Lower leg skin (tissue), 4 donors: ENCODE results near the gene POLN. TPM values are rescaled to one million over a fixed set of nuclear protein-coding genes. Genes with fewer than 3 reads are reported as not detected.

ENCODE experiments used
- DNase-seq, 2 donors: peaks; one replicate each; pipeline ENCODE4 v3.0.0-alpha.2; 2019; ENCODE audit warnings: low spot score in 2 of 2
- H3K4me3 ChIP-seq: fragments of 200-600 bp; sonication (generic); 2 replicates; pipeline ENCODE4 v1.5.1; 2017; ENCODE audit warnings: mild to moderate bottlenecking, low read depth; ENCODE audit not compliant: poor library complexity, severe bottlenecking
- CTCF ChIP-seq, 3 donors: fragments of 450-650 bp; IDR thresholded peaks; one replicate each; pipeline ENCODE4 v1.5.1; 2016; ENCODE audit warnings: antibody characterized with exemption in 3 of 3, mild to moderate bottlenecking in 3 of 3, moderate library complexity in 2 of 3
- POLR2A ChIP-seq, 2 donors: fragments of 450-650 bp; IDR thresholded peaks; one replicate each; pipeline ENCODE4 v1.6.1; 2016 to 2017; ENCODE audit warnings: antibody characterized with exemption in 2 of 2, mild to moderate bottlenecking in 1 of 2, moderate library complexity in 1 of 2
- WGBS, 2 donors: methylation state at CpG; one replicate each; pipeline ENCODE4 v1.1.5; 2018; 5-methylcytosine and 5-hydroxymethylcytosine counted together
- intact Hi-C: fragments of 100-400 bp; cut with DNase I; formaldehyde crosslinking; loops from one replicate; pipeline ENCODE4 v1.15.0; 2023; ENCODE audit warnings: low total_unique reads
- total RNA-seq, 4 donors: library from RNA; depleted of rRNA; stranded (reverse); fragments of >200 nt; gene quantifications; one replicate each; pipeline ENCODE4 v1.1.0, GENCODE V29; 2016

POLN gene
- total RNA-seq, 4 donors from 2014 or later: 0.30 to 3.3 (median 0.89) TPM

DNA sequence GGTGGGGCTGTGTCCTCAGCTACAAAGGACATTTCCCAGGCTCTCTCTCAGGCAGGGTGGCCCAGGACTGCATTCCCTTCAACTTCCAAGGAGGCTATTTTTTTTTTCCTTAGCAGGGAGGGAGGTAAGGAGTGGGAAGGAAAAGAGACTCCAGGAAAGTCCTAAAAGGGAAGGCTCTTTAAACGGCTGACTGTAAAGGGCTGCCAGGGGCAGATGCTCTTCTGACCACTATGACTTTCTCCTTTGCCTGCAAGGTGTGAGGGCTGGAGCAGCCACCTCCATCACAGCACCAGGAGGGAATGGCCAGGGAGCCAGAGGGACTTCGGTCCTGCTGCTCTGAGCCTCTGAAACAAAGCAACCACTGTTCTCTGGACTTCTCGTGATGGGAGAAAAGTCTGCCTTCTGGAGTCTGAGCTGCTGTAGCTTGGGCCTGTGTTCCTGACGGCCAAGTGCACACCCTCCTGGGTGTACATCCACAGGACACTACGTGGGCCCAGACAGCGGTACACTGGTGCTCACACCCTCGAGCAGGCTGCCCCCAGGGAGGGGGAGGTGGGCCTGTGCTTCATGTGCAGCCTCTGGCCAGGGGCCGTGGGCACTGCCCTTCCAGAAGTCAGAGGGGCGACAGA lies 164.9 kb downstream of the POLN start:
- no peak overlapping the region for H3K4me3 ChIP-seq
- WGBS, 2 donors: 77 to 78% methylated on average over 8 to 9 of the region's 9 CpGs
- TF ChIP-seq POLR2A (IDR thresholded peaks at IDR 0.05) (no peak), CTCF (IDR thresholded peaks at IDR 0.05) (no peak)
- intact Hi-C loops: no loop called here
- peak in 1 of 2 donors; percentile 62 for DNase-seq

- 91 to 92% methylated on average over 18 to 26 of the region's 31 CpGs for WGBS, 2 donors
- H3K4me3 ChIP-seq: no peak overlapping the region
- peak in 1 of 2 donors; percentile 76 for DNase-seq
- intact Hi-C loops: no loop called here
- TF ChIP-seq POLR2A (IDR thresholded peaks at IDR 0.05) (no peak), CTCF (IDR thresholded peaks at IDR 0.05) (no peak)
Measured at GRCh38 chr4:2075987-2076907, 165.7 kb downstream of the POLN start.

DNA sequence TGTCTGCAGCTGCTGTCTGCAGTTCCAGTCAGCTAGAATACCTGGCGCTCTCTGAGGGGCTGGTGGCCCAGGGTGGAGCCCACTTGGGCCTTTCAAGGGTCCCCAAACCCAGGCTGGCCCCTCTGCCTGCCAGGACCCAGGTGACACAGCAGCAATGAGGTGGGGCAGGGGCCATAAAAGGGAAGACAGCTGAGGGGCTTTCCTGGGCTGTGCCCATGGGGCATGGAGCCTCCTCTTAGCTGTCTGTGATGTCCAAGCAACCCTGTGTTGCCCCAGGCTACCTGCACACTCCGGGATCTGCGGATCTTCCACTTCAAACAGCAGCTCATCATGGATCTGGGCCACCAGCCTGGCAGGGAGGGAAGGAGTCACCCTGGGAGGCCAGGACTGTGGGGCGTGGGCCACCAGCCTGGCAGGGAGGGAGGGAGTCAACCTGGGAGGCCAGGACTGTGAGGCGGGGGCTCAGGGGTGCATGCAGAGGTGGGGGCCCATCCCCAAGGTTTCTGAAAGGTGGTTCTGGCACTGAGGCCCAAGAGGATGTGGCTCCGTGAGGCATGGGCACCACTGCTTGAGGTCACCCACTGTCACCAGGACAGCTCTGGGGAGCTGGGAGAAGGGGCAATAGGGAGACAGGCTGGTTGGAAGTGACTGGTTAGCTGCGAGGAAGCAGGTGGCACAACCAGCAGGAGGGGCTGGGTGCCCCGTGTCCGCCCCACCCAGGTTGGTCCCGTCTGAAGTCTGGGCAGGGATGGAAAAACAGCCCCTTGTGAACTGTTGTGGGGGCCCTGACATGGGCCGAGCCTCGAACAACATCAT lies 166.5 kb downstream of the POLN start:
- intact Hi-C loops: no loop called here
- DNase-seq: peak in 1 of 2 donors; percentile 77
- 73 to 82% methylated on average over 10 to 11 of the region's 12 CpGs for whole genome bisulfite sequencing, 2 donors
- no peak for TF ChIP-seq POLR2A (IDR thresholded peaks at IDR 0.05)
- TF ChIP-seq CTCF (IDR thresholded peaks at IDR 0.05): no peak
- H3K4me3 ChIP-seq: no peak overlapping the region

DNA sequence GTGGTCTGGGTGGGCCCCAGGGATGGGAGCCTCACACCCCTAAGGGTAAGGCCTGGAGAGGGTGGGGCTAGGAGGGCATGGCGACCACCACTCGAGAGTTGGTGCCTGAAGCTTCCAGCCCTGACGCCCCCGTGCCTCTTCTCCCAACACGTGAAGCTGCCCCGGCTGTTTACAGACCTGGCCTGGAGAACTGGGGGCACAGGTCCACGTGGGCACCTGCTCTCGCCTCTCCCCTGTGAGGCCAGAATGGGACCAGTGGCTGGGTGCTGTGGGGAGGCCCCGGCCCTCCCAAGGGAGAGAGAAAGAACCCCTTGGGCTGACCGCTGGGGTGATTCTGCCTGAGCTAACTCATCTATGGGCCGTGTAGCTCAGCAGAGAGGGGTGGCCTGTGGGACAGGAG lies 167.3 kb downstream of the POLN start:
- intact Hi-C loops: no loop called here
- DNase-seq: no peak
- no peak overlapping the region for H3K4me3 ChIP-seq
- 82 to 91% methylated on average over 9 to 10 of the region's 11 CpGs for WGBS, 2 donors
- TF ChIP-seq CTCF (IDR thresholded peaks at IDR 0.05) (no peak), POLR2A (IDR thresholded peaks at IDR 0.05) (no peak)

- intact Hi-C loops: no loop called here
- TF ChIP-seq POLR2A (IDR thresholded peaks at IDR 0.05): no peak
- H3K4me3 ChIP-seq: no peak overlapping the region
- 76 to 77% methylated on average over 12 to 15 of the region's 20 CpGs for WGBS, 2 donors
- no peak for DNase-seq
Measured at GRCh38 chr4:2073808-2074481, 168.0 kb downstream of the POLN start.
